Measurements from ENCODE around the gene MMP24OS. TPM values are rescaled to one million over a fixed set of nuclear protein-coding genes. Genes with fewer than 3 reads are reported as not detected.
"Not testable (repeated sequence)": the region's sequence is repeated elsewhere in the genome, so short reads cannot be mapped to it uniquely, and the experiment has no call there.

Gene MMP24OS
- total and polyA plus RNA-seq, 2 donors (not counting 1 experiment from before 2014, with no cell fraction given), result 30.1 to 44.1 TPM

GRCh38 chr20:35257175-35257909 is 20.6 kb downstream of the MMP24OS start:
- Histone ChIP-seq H4K20me1 (ENCODE audit: control insufficient read depth, extremely low read depth, insufficient read depth, low read length) (no peaks in the 10 kb centered on the region), H3K4me3 (replicated peaks in 1 of 4; ENCODE audit: control extremely low read depth in 1 of 4, insufficient read depth in 1 of 4, low read depth in 3 of 4, low read length in 4 of 4) (no peak overlapping the region), H3K4me2 (ENCODE audit: extremely low read depth, insufficient read depth, low read length) (no peak overlapping the region), H3K9me3 (ENCODE audit: control insufficient read depth, insufficient read depth, low read depth, low read length) (no peaks in the 10 kb centered on the region), H3K4me1 (ENCODE audit: control insufficient read depth, extremely low read depth, insufficient read depth, low read length) (no peaks in the 10 kb centered on the region), H3K36me3 (ENCODE audit: control insufficient read depth, insufficient read depth, low read length) (no peaks in the 10 kb centered on the region), H3K27me3 (ENCODE audit: control insufficient read depth, insufficient read depth, low read length) (no peaks in the 10 kb centered on the region), H3K27ac (ENCODE audit: insufficient read depth, low read length) (no peak overlapping the region), H3K9ac (ENCODE audit: insufficient read depth, low read length) (no peak overlapping the region), H3K79me2 (ENCODE audit: control insufficient read depth, insufficient read depth, low read length) (no peaks in the 10 kb centered on the region), H2AFZ (ENCODE audit: low read length) (no peak overlapping the region)
- no peak for TF ChIP-seq CTCF (conservative IDR thresholded peaks at IDR 0.05 in 1 of 2, IDR thresholded peaks at IDR 0.05 in 1 of 2; ENCODE audit: low read depth in 1 of 2, low read length in 2 of 2)
- TF ChIP-seq EZH2 (IDR thresholded peaks at IDR 0.05; ENCODE audit: low read length, missing control alignments), result no peak
- DNase-seq (ENCODE audit: low read depth in 2 of 2), result peak in 1 of 2 donors; percentile 76

- Histone ChIP-seq H3K27ac (ENCODE audit: insufficient read depth, low read length) (no peak overlapping the region), H3K4me1 (ENCODE audit: control insufficient read depth, extremely low read depth, insufficient read depth, low read length) (no peaks in the 10 kb centered on the region), H3K36me3 (ENCODE audit: control insufficient read depth, insufficient read depth, low read length) (no peaks in the 10 kb centered on the region), H3K9me3 (ENCODE audit: control insufficient read depth, insufficient read depth, low read depth, low read length) (no peaks in the 10 kb centered on the region), H3K9ac (ENCODE audit: insufficient read depth, low read length) (no peak overlapping the region), H3K27me3 (ENCODE audit: control insufficient read depth, insufficient read depth, low read length) (no peaks in the 10 kb centered on the region), H3K4me3 (replicated peaks in 1 of 4; ENCODE audit: control extremely low read depth in 1 of 4, insufficient read depth in 1 of 4, low read depth in 3 of 4, low read length in 4 of 4) (no peak overlapping the region), H3K4me2 (ENCODE audit: extremely low read depth, insufficient read depth, low read length) (no peak overlapping the region), H3K79me2 (ENCODE audit: control insufficient read depth, insufficient read depth, low read length) (no peaks in the 10 kb centered on the region), H4K20me1 (ENCODE audit: control insufficient read depth, extremely low read depth, insufficient read depth, low read length) (no peaks in the 10 kb centered on the region), H2AFZ (ENCODE audit: low read length) (no peak overlapping the region)
- no peak for DNase-seq (ENCODE audit: low read depth in 2 of 2)
- TF ChIP-seq EZH2 (IDR thresholded peaks at IDR 0.05; ENCODE audit: low read length, missing control alignments) (no peak), CTCF (conservative IDR thresholded peaks at IDR 0.05 in 1 of 2, IDR thresholded peaks at IDR 0.05 in 1 of 2; ENCODE audit: low read depth in 1 of 2, low read length in 2 of 2) (no peak)
Measured at GRCh38 chr20:35254448-35254999, 23.4 kb downstream of the MMP24OS start.

GRCh38 chr20:35253010-35253409 is 24.9 kb downstream of the MMP24OS start:
- no peaks in the 10 kb centered on the region for H3K36me3 ChIP-seq (ENCODE audit: control insufficient read depth, insufficient read depth, low read length)
- TF ChIP-seq EZH2 (IDR thresholded peaks at IDR 0.05; ENCODE audit: low read length, missing control alignments) (no peak), CTCF (conservative IDR thresholded peaks at IDR 0.05 in 1 of 2, IDR thresholded peaks at IDR 0.05 in 1 of 2; ENCODE audit: low read depth in 1 of 2, low read length in 2 of 2) (no peak)
- H3K27ac ChIP-seq (ENCODE audit: insufficient read depth, low read length), result no peak overlapping the region
- no peaks in the 10 kb centered on the region for H3K4me1 ChIP-seq (ENCODE audit: control insufficient read depth, extremely low read depth, insufficient read depth, low read length)
- H3K4me3 ChIP-seq (replicated peaks in 1 of 4; ENCODE audit: control extremely low read depth in 1 of 4, insufficient read depth in 1 of 4, low read depth in 3 of 4, low read length in 4 of 4), result no peak overlapping the region
- no peak overlapping the region for H2AFZ ChIP-seq (ENCODE audit: low read length)
- H3K9ac ChIP-seq (ENCODE audit: insufficient read depth, low read length), result no peak overlapping the region
- no peaks in the 10 kb centered on the region for H3K9me3 ChIP-seq (ENCODE audit: control insufficient read depth, insufficient read depth, low read depth, low read length)
- no peaks in the 10 kb centered on the region for H3K79me2 ChIP-seq (ENCODE audit: control insufficient read depth, insufficient read depth, low read length)
- H3K4me2 ChIP-seq (ENCODE audit: extremely low read depth, insufficient read depth, low read length), result no peak overlapping the region
- no peak for DNase-seq (ENCODE audit: low read depth in 2 of 2)
- H4K20me1 ChIP-seq (ENCODE audit: control insufficient read depth, extremely low read depth, insufficient read depth, low read length), result no peaks in the 10 kb centered on the region
- H3K27me3 ChIP-seq (ENCODE audit: control insufficient read depth, insufficient read depth, low read length), result no peaks in the 10 kb centered on the region

- not testable (repeated sequence) for H3K79me2 ChIP-seq (ENCODE audit: control insufficient read depth, insufficient read depth, low read length); H2AFZ ChIP-seq (ENCODE audit: low read length); H3K4me3 ChIP-seq (replicated peaks in 1 of 4; ENCODE audit: control extremely low read depth in 1 of 4, insufficient read depth in 1 of 4, low read depth in 3 of 4, low read length in 4 of 4); H3K27ac ChIP-seq (ENCODE audit: insufficient read depth, low read length); H3K9ac ChIP-seq (ENCODE audit: insufficient read depth, low read length); H3K9me3 ChIP-seq (ENCODE audit: control insufficient read depth, insufficient read depth, low read depth, low read length); H4K20me1 ChIP-seq (ENCODE audit: control insufficient read depth, extremely low read depth, insufficient read depth, low read length); DNase-seq (ENCODE audit: low read depth in 2 of 2); H3K27me3 ChIP-seq (ENCODE audit: control insufficient read depth, insufficient read depth, low read length); H3K36me3 ChIP-seq (ENCODE audit: control insufficient read depth, insufficient read depth, low read length); H3K4me1 ChIP-seq (ENCODE audit: control insufficient read depth, extremely low read depth, insufficient read depth, low read length); H3K4me2 ChIP-seq (ENCODE audit: extremely low read depth, insufficient read depth, low read length)
Measured at GRCh38 chr20:35252598-35252997, 25.3 kb downstream of the MMP24OS start.
